Measurements from ENCODE around the gene FABP1. TPM values are rescaled to one million over a fixed set of nuclear protein-coding genes. Genes with fewer than 3 reads are reported as not detected.

Gene FABP1

Small RNAs within 50 kb of the gene (small RNA-seq; reads per million reads assigned to genes)
- not detected for gene MIR4780

Measured in skeletal muscle satellite cell (primary cell).